Measurements from ENCODE around the gene ADAMTS3.
A peak's percentile ranks its signal among the peaks of the same experiment; 100 is the strongest.

ADAMTS3 gene

DNA sequence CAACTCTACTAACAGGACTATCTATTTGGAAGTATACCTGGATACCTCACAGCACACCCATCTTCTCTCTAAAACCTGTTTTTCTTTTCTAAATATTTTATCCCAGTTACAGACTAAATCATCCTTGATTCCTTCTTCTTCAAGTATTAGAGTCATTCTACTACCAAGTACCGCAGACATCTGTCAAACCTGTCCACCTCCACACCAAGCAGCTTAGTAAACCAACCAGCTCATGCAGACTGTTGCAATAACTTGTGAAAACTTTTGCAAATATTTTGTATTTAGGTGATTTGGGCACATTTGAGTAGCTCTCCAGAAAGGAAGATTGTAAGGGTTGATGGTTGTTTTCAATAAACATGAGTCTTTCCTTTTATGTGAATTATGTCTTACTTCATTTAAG, 238.6 kb downstream of the ADAMTS3 start:
- DNase-seq = no peak

DNA sequence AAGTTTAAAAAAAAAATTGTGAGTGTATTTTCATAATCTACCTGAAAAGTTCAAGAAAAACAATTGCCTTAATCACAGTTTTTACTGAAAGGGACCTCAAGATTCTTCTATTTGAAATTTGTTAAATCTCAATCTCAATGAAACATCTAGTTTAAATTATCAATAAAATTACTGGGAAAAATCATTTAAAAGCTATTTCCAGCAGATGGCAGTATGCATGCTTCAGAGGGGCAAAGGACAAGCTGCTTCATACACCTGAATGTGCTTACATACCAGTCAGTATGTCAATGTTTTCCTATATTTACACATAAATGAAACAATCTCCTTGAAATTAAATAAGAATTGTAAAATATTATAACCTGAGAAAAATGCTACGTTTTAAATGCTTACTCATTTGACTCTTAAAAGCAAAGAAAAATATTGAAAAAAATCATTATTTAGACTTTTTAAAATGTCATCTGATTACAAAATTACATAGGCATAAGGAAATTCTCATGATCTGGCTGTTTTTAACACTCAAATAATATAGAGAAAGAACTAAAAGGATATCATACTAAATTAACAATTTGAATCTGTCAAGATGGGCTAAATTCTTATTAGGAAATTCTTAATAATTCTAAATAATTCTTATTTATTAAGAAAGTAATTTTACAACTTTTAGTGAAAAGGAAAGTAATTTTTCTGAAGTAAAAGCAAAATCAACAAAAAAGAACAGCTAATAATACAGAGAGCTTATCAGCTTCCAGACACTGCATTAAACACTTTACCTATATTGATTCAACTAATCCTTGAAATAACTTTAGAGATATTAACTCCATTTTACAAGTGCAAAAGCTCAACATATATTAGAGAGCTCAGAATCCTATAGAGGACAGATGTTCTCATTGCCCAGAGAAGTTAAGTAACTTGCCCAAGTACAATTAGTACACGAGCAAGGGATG, 242.1 kb downstream of the ADAMTS3 start:
- DNase-seq = no peak

DNA sequence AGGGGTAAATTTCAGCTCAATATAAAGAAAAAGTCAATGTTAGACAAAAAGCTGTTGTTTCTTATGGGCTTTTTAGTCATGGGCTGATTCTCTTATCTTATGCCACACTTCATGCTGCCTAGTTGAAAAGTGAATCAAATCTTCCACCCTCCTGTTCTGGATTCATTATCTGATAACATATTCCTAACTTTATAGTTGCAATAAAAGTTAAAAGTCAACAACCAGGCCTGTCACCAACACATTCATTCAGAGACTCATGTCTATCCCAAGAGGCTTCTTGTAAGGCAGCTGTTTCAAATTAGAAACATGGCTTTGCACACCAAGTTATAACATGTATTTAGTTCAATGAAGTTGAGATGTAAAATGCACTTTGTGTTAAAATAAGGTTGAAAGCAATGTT, 243.8 kb downstream of the ADAMTS3 start:
- DNase-seq = no peak

DNA sequence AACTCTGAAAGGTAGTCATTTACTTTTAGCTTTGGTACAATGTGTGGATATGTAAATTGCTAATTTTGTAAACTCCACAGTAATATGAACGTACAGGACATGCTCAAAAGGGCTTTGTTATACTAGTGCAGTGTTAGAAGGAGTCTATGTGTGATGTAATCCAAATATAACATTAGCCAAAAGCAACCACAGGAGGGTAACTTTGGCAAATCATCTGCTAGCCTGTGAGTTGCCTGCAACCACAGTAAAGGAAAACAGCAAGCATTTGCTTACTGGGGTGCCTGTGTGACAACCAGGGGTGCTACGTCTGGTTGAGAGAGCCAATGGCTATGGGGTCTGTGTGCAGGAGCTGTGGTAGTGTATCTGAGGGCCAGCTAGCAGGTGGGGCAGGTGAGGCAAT, 245.8 kb downstream of the ADAMTS3 start:
- DNase-seq = no peak

DNA sequence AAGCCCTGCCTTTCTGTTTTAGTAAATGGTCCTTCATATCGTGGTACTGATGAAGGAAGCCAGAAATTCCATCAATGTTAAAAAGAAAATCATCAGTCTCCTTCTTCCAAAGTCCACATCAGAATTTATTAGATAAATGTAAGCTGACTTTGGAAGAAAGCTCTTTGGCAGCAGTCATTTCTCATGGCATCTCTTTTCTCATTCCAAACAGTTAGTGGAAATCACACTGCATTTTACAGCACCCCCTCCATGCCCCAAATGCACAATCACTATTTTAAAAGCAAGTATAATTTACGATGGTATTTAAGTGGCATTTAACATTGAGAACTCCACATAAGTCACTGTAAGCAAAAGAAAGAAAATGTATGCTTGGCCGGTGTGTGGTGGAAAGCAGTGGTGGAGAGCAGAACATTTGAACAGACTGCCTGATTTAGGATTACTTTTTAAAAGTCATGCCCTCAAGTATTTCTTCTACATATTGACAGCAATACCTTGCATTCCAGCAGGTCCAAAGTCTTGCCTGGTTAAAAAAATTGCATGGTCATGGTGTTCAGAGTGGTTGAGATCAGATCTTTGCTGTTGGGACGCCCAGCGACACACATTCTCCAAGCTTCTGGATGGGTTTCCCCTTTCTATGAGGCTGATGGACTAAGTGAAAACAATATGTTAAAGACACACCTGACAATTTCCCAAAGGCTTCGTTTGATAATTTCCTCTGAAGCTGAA, 248.6 kb downstream of the ADAMTS3 start:
- DNase-seq = no peak

DNA sequence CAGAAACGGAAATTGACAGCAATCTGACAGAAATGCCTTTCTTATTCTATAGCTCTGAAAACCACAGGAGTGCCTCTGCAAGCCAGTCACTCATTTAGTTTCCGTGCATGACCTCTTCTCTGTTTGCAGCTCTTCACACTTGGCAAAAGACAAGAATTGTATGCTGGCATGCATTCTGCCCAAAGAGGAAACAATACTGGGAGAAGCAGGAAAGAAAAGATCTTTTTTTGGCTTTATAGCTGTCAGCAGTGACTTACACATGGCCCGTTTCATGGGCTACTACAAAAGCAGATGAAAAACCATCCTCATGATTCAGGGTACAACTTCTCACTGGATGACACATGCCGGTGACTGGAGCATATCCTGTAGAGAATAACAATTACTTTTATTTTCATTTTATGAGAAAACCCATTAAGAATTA, 249.4 kb downstream of the ADAMTS3 start:
- no peak for DNase-seq

DNA sequence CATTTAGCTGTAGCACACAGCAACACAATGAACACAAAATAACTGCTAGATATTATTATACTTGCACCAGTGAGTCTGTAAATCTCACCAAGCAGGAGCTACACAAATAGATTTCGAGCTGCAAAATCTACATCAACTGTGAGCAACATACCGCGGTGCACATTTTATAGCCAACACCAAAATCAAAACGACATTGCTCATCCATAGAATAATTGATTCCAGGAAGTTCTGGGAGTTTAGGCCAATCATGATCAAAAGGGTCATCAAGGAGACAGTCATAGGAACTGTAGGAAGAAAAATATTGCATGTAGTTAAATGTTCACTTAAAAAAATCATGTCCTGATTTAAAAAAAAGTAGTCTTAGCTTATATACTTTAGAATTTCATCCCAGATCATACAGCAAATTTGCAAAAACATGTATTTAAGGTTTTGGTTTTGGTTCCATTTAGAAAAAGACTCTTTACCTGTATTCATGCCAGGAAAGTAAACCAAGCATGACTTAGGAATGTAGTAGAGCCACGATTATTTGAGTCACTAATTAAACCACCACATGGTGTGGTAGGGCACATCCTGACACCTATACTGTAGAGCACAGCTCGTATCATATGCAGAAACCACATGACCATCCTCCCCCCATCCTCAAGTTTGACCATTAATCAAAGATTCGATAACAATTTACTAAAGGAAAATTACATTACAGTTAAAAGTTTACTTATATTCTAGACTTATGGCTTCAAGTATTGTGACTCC, 250.4 kb downstream of the ADAMTS3 start:
- DNase-seq = no peak

DNA sequence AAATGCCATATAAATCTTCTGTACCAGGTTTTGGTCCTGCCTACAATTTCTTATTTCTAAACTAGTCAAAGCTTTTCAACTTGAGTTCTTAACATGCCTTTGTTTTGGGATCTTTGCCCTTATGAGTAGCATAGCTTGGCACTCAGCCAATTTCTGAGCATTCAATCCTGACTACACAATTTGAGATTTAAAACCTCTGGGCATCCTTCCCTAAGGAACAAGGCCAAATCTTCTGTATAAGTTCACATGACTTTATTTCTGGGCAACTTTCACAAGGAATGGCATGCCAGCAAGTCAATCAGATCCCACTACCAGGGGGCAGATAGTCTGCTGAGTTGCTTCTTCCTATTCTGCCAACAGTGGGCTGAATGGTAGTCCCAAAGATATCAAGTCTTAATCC, 254.2 kb downstream of the ADAMTS3 start:
- no peak for DNase-seq

DNA sequence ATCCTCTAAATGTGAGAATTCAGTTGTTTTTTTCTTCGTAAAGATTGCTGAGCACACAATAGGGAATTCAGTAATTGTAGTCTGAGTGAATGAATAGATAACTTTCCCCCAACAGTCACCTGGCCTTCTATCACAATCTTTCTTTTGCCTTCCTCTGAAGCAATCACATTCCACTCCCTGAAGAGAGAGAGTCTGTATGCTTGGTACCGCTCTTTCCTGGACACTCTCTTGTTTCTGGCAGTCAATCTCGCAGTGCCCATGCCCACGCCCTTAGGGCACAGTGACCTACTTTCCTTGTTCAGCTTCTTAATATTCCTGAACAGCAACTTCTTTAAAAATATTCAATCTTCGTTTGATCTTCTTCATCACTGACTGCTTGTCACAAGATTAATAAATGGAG, 255.9 kb downstream of the ADAMTS3 start:
- DNase-seq = no peak

DNA sequence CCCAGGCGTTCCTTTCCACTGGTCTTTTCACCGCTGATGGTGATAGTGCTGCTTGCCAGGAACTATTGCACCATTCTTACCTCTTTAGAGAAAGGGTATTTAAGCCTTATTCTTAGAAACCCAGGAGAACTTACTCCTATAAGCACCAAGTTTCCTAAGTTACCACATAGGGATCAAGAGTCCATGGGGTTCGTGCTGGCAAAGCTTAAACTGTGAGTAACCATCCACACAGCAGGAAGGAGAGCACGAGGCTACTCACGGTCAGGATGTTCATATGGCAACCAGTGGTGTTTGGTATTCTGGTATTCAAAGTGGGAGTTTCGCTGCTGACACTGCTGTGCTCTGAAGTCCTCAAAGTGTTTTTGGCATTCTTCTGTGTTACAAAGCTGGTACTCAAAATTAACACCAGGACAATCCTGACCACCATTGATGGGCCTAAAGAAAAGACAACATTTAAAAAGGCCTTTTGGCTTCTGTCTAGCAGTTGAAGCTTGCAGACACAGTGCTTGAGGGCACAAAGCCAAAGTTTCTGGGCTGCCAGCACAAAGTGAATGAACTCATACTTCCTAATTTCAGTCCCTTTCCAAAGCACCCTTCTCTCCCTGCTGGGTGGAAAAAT, 256.9 kb downstream of the ADAMTS3 start:
- DNase-seq = no peak

DNA sequence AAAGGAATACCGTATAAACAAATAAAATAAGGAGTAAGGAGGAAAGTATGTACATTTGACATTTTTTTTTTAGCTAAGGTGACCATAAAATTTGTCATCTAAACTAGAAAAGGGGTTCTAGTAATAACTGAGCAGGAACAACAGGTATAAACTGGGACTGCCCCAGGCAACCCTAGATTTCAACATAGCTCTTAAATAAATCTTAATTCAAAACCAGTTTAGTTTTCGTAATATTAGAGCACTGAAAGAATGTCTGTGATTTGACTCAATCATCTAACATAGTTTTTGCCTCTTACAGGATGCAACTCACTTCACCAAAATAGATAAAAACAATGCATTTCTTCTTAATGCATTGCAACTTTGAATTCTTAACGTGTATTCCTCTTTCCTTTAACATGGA, 257.7 kb downstream of the ADAMTS3 start:
- DNase-seq = no peak

DNA sequence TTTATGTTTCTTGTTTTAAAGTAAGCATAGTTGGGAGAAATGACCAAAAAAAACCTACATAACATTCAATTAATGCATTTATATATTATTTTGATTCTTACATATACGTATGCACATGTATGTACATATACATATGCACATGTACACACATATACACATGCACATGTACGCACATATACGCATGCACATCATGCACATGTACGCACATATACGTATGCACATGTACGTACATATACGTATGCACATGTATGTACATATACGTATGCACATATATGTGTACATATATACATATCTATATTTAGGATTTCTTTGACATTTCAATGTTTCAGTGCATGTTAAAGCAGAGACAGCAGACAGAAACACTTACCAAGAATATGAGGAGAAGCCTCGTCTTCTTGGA, 263.4 kb downstream of the ADAMTS3 start:
- DNase-seq = no peak

DNA sequence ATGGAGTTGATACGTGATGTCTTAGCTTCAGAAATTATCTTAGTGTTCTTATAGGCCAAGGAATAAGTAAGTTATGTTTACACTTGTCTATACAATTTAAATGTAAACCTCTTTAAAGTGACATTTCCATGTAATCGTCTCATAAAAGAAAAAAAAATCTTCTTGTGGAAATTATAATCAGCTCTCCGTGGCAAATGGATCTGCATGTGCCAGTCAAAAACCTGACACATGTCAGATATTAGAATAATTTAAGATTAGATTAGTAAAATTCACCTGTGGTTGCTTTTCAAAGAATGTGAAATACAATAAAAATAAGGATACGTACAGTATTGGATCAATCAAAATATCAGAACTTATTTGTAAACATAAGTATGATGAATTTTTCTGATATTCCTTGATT, 263.9 kb downstream of the ADAMTS3 start:
- DNase-seq = no peak

DNA sequence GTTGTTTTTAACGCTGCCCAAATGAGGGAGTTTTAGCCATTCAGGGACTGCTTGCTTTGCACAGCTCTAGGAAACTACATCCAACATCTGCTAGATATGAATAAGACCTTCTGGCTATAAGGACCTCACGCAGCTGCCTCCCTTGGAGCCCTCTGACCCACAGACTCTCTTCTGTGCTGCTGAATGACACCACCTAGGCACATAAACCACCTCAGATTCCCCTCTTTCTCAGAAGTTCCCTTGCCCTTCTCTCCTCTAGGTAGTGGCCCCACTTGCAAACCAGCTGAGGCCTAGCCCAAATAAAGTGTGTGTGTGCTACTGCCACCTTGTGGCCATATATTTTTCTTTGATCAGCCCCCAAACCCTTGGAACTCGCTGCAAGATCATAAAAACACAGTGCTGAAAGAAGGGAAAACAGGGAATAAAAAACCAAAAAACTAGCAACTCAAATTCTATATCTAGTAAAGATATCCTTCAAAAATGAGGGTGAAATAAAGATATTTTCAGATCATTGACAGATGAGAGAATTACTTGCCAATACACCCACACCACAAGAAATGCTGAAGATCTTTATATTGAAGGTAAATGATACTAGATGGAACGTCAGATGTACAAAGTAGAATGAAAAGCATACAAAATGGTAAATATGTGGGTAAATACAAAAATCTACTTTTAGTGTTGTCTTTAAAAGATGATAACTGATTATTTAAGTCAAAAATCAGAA, 265.9 kb downstream of the ADAMTS3 start:
- DNase-seq = peak; percentile 69

DNA sequence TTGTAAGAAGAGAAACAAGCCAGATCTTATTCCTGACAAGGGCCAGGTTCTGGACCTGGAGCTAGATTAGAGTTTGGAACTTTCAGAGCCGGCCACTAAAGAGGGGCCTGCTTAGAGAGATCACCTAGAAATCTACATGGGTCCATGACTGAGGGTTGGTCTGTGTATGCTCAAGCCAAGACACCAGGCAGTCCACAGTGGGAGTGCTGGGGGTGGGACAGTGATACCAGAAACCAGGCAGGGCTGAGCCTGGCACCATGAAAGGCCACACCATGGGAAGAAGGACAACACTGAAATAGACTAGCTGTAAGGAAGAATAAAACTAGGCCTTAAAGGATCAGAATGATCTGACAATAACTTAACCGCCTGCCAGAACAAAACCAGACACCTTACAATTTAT, 267.3 kb downstream of the ADAMTS3 start:
- no peak for DNase-seq

DNA sequence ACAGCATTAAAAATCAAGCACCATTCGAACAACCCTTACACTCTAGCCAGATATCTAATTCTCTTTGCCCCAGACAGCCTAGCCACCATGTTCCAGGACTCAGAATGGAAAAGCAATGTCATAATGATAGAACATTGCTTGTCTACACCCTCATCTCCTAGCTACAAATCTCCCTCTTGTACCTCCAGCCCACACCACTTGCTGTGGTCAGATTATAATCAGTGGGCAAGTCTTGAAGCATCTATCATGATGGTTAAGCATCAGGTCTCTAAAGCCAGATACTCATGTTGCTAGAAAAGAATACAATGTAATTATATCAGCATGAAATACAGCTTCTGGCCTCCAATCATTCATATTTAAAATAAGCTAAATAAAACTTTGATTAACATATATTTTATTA, 268.9 kb downstream of the ADAMTS3 start:
- no peak for DNase-seq

DNA sequence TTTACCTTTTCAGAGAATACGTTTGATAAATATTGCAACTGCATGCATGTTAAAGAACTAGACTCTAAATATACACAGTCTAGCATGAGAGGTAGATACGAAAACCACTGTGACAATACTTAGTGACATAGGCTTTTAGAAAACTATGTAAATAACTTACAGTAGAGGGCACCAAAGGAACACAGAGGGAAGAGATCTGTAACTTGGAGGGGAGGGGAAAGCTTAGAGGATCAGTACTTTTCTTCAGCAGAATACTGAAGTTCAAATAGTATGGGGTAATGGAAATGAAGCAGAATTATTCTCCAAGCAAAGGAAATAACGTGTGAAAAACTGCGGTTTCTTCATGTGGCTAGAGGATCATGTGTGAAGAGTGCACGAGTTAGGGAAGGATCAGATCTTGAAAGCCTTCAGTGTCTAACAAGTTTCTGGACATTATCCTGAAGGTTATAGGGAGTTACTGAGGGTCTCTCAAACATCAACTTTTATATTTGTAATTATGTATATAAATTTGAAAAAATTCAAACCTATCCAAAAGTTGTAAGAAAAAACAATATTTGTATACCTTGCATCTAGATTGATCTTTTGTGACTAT, 273.0 kb downstream of the ADAMTS3 start:
- DNase-seq = no peak

DNA sequence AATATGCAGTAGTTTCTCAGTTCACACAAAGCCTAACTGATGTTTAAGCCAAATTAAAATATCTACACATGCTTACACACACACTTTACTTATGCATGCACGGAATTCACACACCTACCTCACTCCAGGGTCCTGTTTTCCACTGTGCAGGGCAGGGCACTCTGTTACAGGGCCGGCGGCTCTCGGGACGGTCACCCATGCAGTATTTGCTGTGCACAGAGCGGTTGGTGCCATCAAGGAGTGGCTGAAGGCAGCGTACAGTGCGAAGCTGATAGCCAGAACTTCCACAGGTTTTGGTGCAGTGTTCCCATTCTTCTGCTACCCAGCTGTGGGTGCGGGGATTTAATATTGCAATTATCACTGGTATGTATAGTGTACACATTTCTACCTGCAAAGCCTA, 278.3 kb downstream of the ADAMTS3 start:
- no peak for DNase-seq

DNA sequence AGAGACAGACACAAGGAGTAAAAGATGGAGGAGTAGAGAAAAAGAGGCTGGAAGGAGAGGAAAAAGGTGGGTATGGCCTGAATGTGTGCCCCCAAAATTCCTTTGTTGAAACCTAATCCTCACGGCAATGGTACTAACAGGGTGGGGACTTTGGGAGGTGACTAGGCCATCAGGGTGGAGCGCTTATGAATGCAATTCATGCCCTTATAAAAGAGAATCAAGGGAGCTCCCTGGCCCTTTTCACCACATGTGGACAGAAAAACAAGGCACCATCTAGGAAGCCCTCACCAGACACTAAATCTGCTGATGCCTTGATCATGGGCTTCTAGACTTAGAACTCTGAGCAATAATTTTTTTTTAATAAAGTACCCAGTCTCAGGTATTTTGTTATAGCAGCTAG, 282.1 kb downstream of the ADAMTS3 start:
- no peak for DNase-seq

DNA sequence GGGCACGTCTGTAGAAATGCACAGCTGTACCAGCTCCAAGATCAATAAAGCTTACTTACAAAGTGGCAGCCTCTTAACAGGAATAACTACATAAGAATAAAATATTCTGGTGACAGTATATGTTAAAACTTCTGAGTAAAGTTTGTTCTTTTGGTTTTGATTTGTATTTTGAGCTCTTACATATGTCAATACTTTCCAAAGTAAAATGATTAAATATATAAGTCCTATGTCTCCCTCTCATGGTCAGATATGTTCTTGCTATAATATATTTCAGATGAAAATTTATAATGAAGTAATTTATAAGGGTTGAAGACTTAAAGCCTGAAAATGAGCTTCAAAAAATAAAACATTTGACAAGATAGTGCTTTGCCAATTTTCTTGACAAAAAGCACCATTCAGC, 282.8 kb downstream of the ADAMTS3 start:
- no peak for DNase-seq

DNA sequence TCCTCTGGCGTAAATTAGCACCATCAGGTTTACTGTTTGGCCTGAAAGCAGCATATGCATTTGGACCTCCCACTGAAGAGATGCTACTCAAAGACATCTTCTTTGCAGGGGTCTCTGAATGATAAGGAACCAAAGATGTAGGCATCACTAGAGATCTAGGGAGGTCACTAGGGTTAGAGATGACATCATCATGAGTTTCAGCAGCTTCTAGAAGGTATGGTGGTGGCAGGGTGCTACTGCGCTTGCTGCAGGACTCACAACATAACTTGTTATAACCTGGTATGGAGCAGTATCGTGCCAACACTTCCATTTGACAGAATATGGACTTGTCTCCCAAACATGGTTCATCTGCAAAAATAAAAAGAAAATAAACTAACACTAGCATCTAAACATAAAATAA, 285.7 kb downstream of the ADAMTS3 start:
- no peak for DNase-seq

DNA sequence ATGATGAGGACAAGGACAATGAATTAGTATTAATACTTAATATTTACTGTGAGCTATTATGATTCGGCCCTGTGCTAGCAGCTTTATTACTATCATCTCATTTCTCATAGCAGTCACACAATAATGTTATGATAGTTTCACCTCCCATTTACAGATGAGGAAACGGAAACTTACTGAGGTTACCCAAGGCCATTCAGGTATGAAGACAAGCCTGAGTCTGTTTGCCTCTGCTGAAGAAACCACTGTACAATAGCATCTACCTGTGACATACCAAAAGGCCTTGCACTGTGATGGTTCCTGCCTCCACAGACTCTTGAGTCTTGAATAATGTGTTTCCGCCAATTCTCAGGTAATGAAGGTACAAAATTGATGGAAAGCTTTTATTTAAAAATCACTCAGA, 288.8 kb downstream of the ADAMTS3 start:
- DNase-seq = no peak
